ENCODE results near the gene NDFIP2. TPM values are rescaled to one million over a fixed set of nuclear protein-coding genes. Genes with fewer than 3 reads are reported as not detected.

NDFIP2 gene
- 26.5 and 31.0 TPM in 2 replicates for total RNA-seq (2021)
- long read RNA-seq, full-length matches to known transcripts, result 256 of 301 reads
- long read RNA-seq, partial matches to known transcripts, result 4 of 301 reads
- long read RNA-seq, other reads (novel, unspliced or antisense), result 41 of 301 reads

- Histone ChIP-seq H4K5ac (ENCODE audit: insufficient read length, low read depth, low read length) (no peak within 1 kb of the TSS), H2BK120ac (ENCODE audit: low read depth, low read length, poor library complexity, severe bottlenecking) (no peak within 1 kb of the TSS), H3K27ac (ENCODE audit: insufficient read length, low read depth, low read length) (no peak within 1 kb of the TSS), H4K8ac (replicated peaks; ENCODE audit: insufficient read length, low read depth, low read length) (no peak within 1 kb of the TSS), H3K23ac (ENCODE audit: insufficient read length, low read depth, low read length) (no peak within 1 kb of the TSS), H4K20me1 (ENCODE audit: control insufficient read depth, insufficient read depth, insufficient read length) (no peaks in the 10 kb centered on the region), H3K23me2 (ENCODE audit: insufficient read length, low read depth, low read length, poor library complexity, severe bottlenecking) (peaks cover 4% of the 10 kb centered on the region), H2BK20ac (ENCODE audit: low read depth, low read length, poor library complexity, severe bottlenecking) (no peak within 1 kb of the TSS), H4K91ac (ENCODE audit: insufficient read length, low read depth, low read length) (no peak within 1 kb of the TSS), H3K4me2 (ENCODE audit: insufficient read depth, insufficient read length, low read length) (peak within 1 kb of the TSS; percentile 99), H3T11ph (ENCODE audit: low read length) (no peak within 1 kb of the TSS), H2AFZ (ENCODE audit: low read length) (no peak within 1 kb of the TSS), H3K79me2 (ENCODE audit: insufficient read depth, low read length) (peaks cover 5% of the 10 kb centered on the region; the same call in 1 of the 2 replicates), H3K9ac (ENCODE audit: extremely low read depth, insufficient read length, low read length) (peak within 1 kb of the TSS; percentile 77), H3K4me1 (ENCODE audit: insufficient read depth, low read length) (no peaks in the 10 kb centered on the region), H3K4ac (ENCODE audit: low read depth, low read length) (no peak within 1 kb of the TSS), H2AK5ac (ENCODE audit: insufficient read length, low read length) (no peak within 1 kb of the TSS), H3K79me1 (ENCODE audit: insufficient read depth, low read depth, low read length, poor library complexity, severe bottlenecking) (no peaks in the 10 kb centered on the region), H3K14ac (ENCODE audit: insufficient read depth, low read length) (peak within 1 kb of the TSS; percentile 71), H2BK5ac (ENCODE audit: insufficient read length, low read length) (no peak within 1 kb of the TSS), H3K27me3 (ENCODE audit: insufficient read depth, low read length) (no peaks in the 10 kb centered on the region; the same call in 1 of the 2 replicates), H2BK15ac (ENCODE audit: low read depth, low read length) (peak within 1 kb of the TSS; percentile 17; the same call in 1 of the 2 replicates), H2BK12ac (ENCODE audit: insufficient read length, low read depth, low read length) (no peak within 1 kb of the TSS), H3K18ac (ENCODE audit: insufficient read length, low read depth, low read length) (peak within 1 kb of the TSS; percentile 33), H3K9me3 (ENCODE audit: control insufficient read depth, low read depth, low read length) (no peaks in the 10 kb centered on the region), H3K56ac (ENCODE audit: insufficient read length, low read depth, low read length) (no peak within 1 kb of the TSS)
- no CpG with 5 or more reads among the region's 74 CpGs for WGBS (ENCODE audit: extremely low coverage, insufficient read length, low lambda C conversion rate)
- H3K27ac Mint-ChIP-seq, result peak within 1 kb of the TSS; percentile 33 to 95 (median 72)
- H3K4me1 Mint-ChIP-seq, result peaks cover 14 to 21% of the 10 kb centered on the region in 2 experiments
- H3K36me3 Mint-ChIP-seq (ENCODE audit: insufficient read depth in 1 of 3, low read depth in 3 of 3), result peaks cover 0 to 3% (median 0%) of the 10 kb centered on the region in 3 experiments; a peak in 2 of 7 replicates
- DNase-seq, result peak; percentile 84
- H3K27me3 Mint-ChIP-seq (ENCODE audit: low read depth), result peaks cover 24% of the 10 kb centered on the region
- no peaks in the 10 kb centered on the region; a peak in 1 of 5 replicates for H3K9me3 Mint-ChIP-seq
- no peak for TF ChIP-seq CTCF (conservative IDR thresholded peaks at IDR 0.05)
- H3K4me3 Mint-ChIP-seq, result peak within 1 kb of the TSS; percentile 85 to 95
Measured at GRCh38 chr13:79480954-79481684, at the start of gene NDFIP2. Gene NDFIP2, plus strand, starts transcription at chr13:79481155. Its CDS starts 49 bp downstream, at chr13:79481204.

Measured in H9 (cell line).